ENCODE measurements around the gene ADAMTS5.

ADAMTS5 gene

GRCh38 chr21:26972192-26972591 is 5.3 kb upstream of the ADAMTS5 start:
- TF ChIP-seq, protein P1, sequence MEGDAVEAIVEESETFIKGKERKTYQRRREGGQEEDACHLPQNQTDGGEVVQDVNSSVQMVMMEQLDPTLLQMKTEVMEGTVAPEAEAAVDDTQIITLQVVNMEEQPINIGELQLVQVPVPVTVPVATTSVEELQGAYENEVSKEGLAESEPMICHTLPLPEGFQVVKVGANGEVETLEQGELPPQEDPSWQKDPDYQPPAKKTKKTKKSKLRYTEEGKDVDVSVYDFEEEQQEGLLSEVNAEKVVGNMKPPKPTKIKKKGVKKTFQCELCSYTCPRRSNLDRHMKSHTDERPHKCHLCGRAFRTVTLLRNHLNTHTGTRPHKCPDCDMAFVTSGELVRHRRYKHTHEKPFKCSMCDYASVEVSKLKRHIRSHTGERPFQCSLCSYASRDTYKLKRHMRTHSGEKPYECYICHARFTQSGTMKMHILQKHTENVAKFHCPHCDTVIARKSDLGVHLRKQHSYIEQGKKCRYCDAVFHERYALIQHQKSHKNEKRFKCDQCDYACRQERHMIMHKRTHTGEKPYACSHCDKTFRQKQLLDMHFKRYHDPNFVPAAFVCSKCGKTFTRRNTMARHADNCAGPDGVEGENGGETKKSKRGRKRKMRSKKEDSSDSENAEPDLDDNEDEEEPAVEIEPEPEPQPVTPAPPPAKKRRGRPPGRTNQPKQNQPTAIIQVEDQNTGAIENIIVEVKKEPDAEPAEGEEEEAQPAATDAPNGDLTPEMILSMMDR (IDR thresholded peaks at IDR 0.05; ENCODE audit: low read depth, low read length), result no peak
- H3K4me3 ChIP-seq (replicated peaks in 1 of 2; ENCODE audit: low read depth in 2 of 2, low read length in 2 of 2), result no peak overlapping the region
- no peak for DNase-seq (ENCODE audit: low read depth in 2 of 2)

GRCh38 chr21:26969971-26970725 is 3.3 kb upstream of the ADAMTS5 start:
- H3K4me3 ChIP-seq (replicated peaks in 1 of 2; ENCODE audit: low read depth in 2 of 2, low read length in 2 of 2), result no peak overlapping the region
- DNase-seq (ENCODE audit: low read depth in 2 of 2), result no peak
- TF ChIP-seq, protein P1 (IDR thresholded peaks at IDR 0.05; ENCODE audit: low read depth, low read length), result no peak

GRCh38 chr21:26966649-26967061 is 233 bp downstream of the ADAMTS5 start:
- H3K4me3 ChIP-seq (replicated peaks in 1 of 2; ENCODE audit: low read depth in 2 of 2, low read length in 2 of 2), result peak overlapping the region; percentile 56 to 64
- peak in 1 of 2 donors; percentile 24 for DNase-seq (ENCODE audit: low read depth in 2 of 2)
- TF ChIP-seq, protein P1 (IDR thresholded peaks at IDR 0.05; ENCODE audit: low read depth, low read length), result no peak

DNA sequence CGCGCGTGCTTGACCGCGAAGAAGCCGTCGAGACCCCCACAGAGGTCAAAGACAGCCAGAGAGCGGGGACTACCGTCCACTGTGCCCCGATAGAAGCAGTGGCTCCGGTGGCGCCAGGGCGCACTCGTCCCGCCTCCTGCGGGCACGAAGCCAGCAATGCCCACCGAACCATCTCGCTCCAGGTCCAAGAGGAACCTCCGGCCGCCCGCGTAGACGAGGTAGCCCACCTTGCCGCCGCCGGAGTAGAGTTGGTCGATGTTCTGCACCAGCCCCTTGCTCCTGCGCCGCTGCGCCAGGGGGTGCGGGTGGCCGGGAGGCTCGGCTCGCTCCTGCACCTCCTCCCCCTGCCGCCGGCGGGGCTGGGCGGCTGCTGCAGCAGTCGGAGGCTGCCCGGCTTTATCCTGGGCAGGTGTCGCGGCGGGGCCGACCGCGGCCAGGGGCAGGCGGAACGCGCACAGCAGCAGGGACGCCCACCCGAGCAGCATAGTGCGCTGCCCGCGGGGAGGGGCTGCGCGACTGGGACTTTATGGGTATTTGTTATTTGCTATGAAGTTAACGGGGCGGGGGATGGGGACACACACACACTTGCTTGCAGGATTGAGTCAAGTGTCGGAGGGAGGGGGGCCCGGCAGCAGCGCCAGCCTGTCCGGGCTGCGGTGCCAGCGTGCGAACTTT is 844 bp downstream of the ADAMTS5 start:
- peak; percentile 12 to 17 for DNase-seq (ENCODE audit: low read depth in 2 of 2)

GRCh38 chr21:26965040-26965906 is 1.6 kb downstream of the ADAMTS5 start:
- DNase-seq (ENCODE audit: low read depth in 2 of 2), result peak; percentile 18 to 19
- H3K4me3 ChIP-seq (replicated peaks in 1 of 2; ENCODE audit: low read depth in 2 of 2, low read length in 2 of 2), result peak overlapping the region; percentile 47 to 64
- TF ChIP-seq, protein P1 (IDR thresholded peaks at IDR 0.05; ENCODE audit: low read depth, low read length), result no peak

More for the DNA sequence above, 844 bp downstream of the ADAMTS5 start:
- TF ChIP-seq, protein P1 (IDR thresholded peaks at IDR 0.05; ENCODE audit: low read depth, low read length), result no peak
- peak overlapping the region; percentile 56 to 64 for H3K4me3 ChIP-seq (replicated peaks in 1 of 2; ENCODE audit: low read depth in 2 of 2, low read length in 2 of 2)

GRCh38 chr21:26964170-26964778 is 2.6 kb downstream of the ADAMTS5 start:
- DNase-seq (ENCODE audit: low read depth in 2 of 2), result peak in 1 of 2 donors; percentile 26
- no peak overlapping the region for H3K4me3 ChIP-seq (replicated peaks in 1 of 2; ENCODE audit: low read depth in 2 of 2, low read length in 2 of 2)
- TF ChIP-seq, protein P1 (IDR thresholded peaks at IDR 0.05; ENCODE audit: low read depth, low read length), result no peak
